CD4-positive, alpha-beta T cell (primary cell): ENCODE results near the gene GPD1L. TPM values are rescaled to one million over a fixed set of nuclear protein-coding genes. Genes with fewer than 3 reads are reported as not detected.
"Not testable (repeated sequence)": the region's sequence is repeated elsewhere in the genome, so short reads cannot be mapped to it uniquely, and the experiment has no call there.

ENCODE experiments used
- ATAC-seq: fragments of 200-7000 bp; cut with Tn5 transposase; one replicate; pipeline ENCODE4 v1.10.0; 2022; ENCODE audit warnings: mild to moderate bottlenecking; ENCODE audit not compliant: poor library complexity
- CTCF ChIA-PET: fragments of 350-600 bp; sonication (Branson Sonifier 250); formaldehyde crosslinking; loops from one replicate; lab custom pipeline; 2021; ENCODE audit warnings: antibody characterized with exemption, inconsistent platforms; lab: Charles Lee
- POLR2A ChIA-PET: fragments of 350-600 bp; sonication (Branson Sonifier 250); formaldehyde crosslinking; loops from one replicate; lab custom pipeline; 2021; ENCODE audit warnings: antibody characterized with exemption, inconsistent platforms; lab: Charles Lee
- DNase-seq, 14 experiments: peaks; one replicate each; pipeline ENCODE4 v3.0.0-alpha.2; 2013 to 2020; ENCODE audit warnings: mixed read lengths in 2 of 14
- H3K27ac ChIP-seq, 2 donors: one replicate each; pipeline versions ENCODE4 v1.5.1 to v1.7.0; 2013; ENCODE audit warnings: low read length in 2 of 2, low read depth in 1 of 2, mild to moderate bottlenecking in 1 of 2
- H3K27me3 ChIP-seq, 2 experiments: 1 replicate in 1 of 2; 2 replicates in 1 of 2; pipeline versions ENCODE4 v1.6.1 to v1.7.0; 2013; ENCODE audit warnings: low read length in 2 of 2, control low read depth in 1 of 2, mild to moderate bottlenecking in 1 of 2, moderate library complexity in 1 of 2; ENCODE audit not compliant: insufficient read depth in 2 of 2, control insufficient read depth in 1 of 2
- H3K36me3 ChIP-seq: one replicate; pipeline ENCODE4 v1.6.1; 2013; ENCODE audit warnings: low read length, control low read depth; ENCODE audit not compliant: insufficient read depth
- H3K4me1 ChIP-seq: one replicate; pipeline ENCODE4 v1.6.1; 2013; ENCODE audit warnings: low read length, control low read depth; ENCODE audit not compliant: insufficient read depth
- H3K4me3 ChIP-seq: one replicate; pipeline ENCODE4 v1.5.1; 2013; ENCODE audit warnings: mild to moderate bottlenecking, low read length, moderate library complexity
- H3K9me3 ChIP-seq, 2 experiments: 1 replicate in 1 of 2; 2 replicates in 1 of 2; pipeline versions ENCODE4 v1.6.1 to v1.7.0; 2013; ENCODE audit warnings: low read length in 2 of 2, mild to moderate bottlenecking in 2 of 2, control low read depth in 1 of 2, moderate library complexity in 1 of 2; ENCODE audit not compliant: control insufficient read depth in 1 of 2, insufficient read depth in 1 of 2
- H3K27ac Mint-ChIP-seq: one replicate; pipeline ENCODE4 v1.8.0; 2020; ENCODE audit warnings: mixed read lengths
- H3K27me3 Mint-ChIP-seq: one replicate; pipeline ENCODE4 v1.8.0; 2021; ENCODE audit warnings: mixed read lengths
- H3K36me3 Mint-ChIP-seq: one replicate; pipeline ENCODE4 v1.8.0; 2021; ENCODE audit warnings: low read depth, mixed read lengths
- H3K4me1 Mint-ChIP-seq: one replicate; pipeline ENCODE4 v1.8.0; 2021; ENCODE audit warnings: low read depth, mixed read lengths
- H3K4me3 Mint-ChIP-seq: one replicate; pipeline ENCODE4 v1.8.0; 2020; ENCODE audit warnings: mild to moderate bottlenecking, mixed read lengths
- H3K9me3 Mint-ChIP-seq: one replicate; pipeline ENCODE4 v1.8.0; 2020; ENCODE audit warnings: mixed read lengths
- CTCF ChIP-seq: fragments of 200-600 bp; IDR thresholded peaks from one replicate; pipeline ENCODE4 v1.8.0; 2022; ENCODE audit warnings: antibody characterized with exemption, mild to moderate bottlenecking
- intact Hi-C, 2 experiments: fragments of 100-400 bp; cut with DNase I in 1 of 2; cut with micrococcal nuclease in 1 of 2; formaldehyde crosslinking; loops; one replicate each; pipeline versions ENCODE4 v1.15.1 to v1.9.0; 2023 to 2025; cut with DNase I, micrococcal nuclease
- total RNA-seq, 174 experiments: library from RNA in 2 of 174; stranded (reverse) in 2 of 174; gene quantifications; one replicate each; pipeline ENCODE4 v1.2.3 and lab custom pipeline; 2021 to 2026

GPD1L gene
- total RNA-seq, 2 experiments from 2014 or later, result 15.3 to 16.0 TPM

- no peak for DNase-seq
- Histone ChIP-seq H3K9me3 (peaks cover 13 to 14% of the 10 kb centered on the region in 2 experiments), H3K4me1 (peaks cover 31% of the 10 kb centered on the region), H3K27me3 (no peaks in the 10 kb centered on the region), H3K27ac (peak overlapping the region in 1 of 2 donors; percentile 29), H3K36me3 (no peaks in the 10 kb centered on the region), H3K4me3 (peak overlapping the region; percentile 42)
- peak overlapping the region; percentile 66 for H3K27ac Mint-ChIP-seq
- peak overlapping the region; percentile 97 for H3K4me3 Mint-ChIP-seq
- H3K9me3 Mint-ChIP-seq, result peaks cover 5% of the 10 kb centered on the region
- ChIA-PET POLR2A (interaction anchor here (0.5 to 1.5 kb wide), 7 partner anchors 9 to 1492 kb away, joined by 3 to 28 read pairs (median 4); partner anchors contain the start of gene STT3B), CTCF (interaction anchor here (0.6 to 1.9 kb wide), 4 partner anchors 9 to 526 kb away, joined by 3 to 5 read pairs (median 4); no protein-coding TSS in a partner anchor)
- intact Hi-C loops, result loop anchor here (5.0 kb wide), 4 partner anchors 37 to 577 kb away; partner anchors contain the start of genes DYNC1LI1 (in 1 of the 2) and STT3B (in 1 of the 2)
- peaks cover 31% of the 10 kb centered on the region for H3K4me1 Mint-ChIP-seq
- peaks cover 15% of the 10 kb centered on the region for H3K36me3 Mint-ChIP-seq
- H3K27me3 Mint-ChIP-seq, result no peaks in the 10 kb centered on the region
- ATAC-seq, result no peak
- no peak for TF ChIP-seq CTCF
Measured at GRCh38 chr3:32105291-32106131, 909 bp upstream of the GPD1L start.

GRCh38 chr3:32106929-32107362 lies 526 bp downstream of the GPD1L start:
- H3K36me3 ChIP-seq, result no peaks in the 10 kb centered on the region
- peaks cover 39% of the 10 kb centered on the region for H3K4me1 Mint-ChIP-seq
- peaks cover 15% of the 10 kb centered on the region for H3K36me3 Mint-ChIP-seq
- ATAC-seq (no peak), DNase-seq (peak in 2 of 14 experiments; percentile 2 to 5)
- H3K27me3 ChIP-seq, result no peaks in the 10 kb centered on the region
- no peaks in the 10 kb centered on the region for H3K27me3 Mint-ChIP-seq
- H3K4me3 ChIP-seq, result peak overlapping the region; percentile 80
- H3K27ac Mint-ChIP-seq, result peak overlapping the region; percentile 58
- peak overlapping the region; percentile 97 for H3K4me3 Mint-ChIP-seq
- H3K4me1 ChIP-seq, result peaks cover 44% of the 10 kb centered on the region
- H3K9me3 ChIP-seq, result peaks cover 6 to 10% of the 10 kb centered on the region in 2 experiments
- TF ChIP-seq CTCF, result no peak
- ChIA-PET POLR2A (interaction anchor here (0.9 to 1.5 kb wide), 5 partner anchors 8 to 880 kb away, joined by 3 to 28 read pairs (median 3); no protein-coding TSS in a partner anchor), CTCF (interaction anchor here (1.0 kb wide), 1 partner anchor 37 kb away, joined by 3 read pairs; no protein-coding TSS in a partner anchor)
- intact Hi-C loops, result loop anchor here (5.0 kb wide), 4 partner anchors 35 to 575 kb away; partner anchors contain the start of genes DYNC1LI1 (in 1 of the 2) and STT3B (in 1 of the 2)
- H3K27ac ChIP-seq, result peak overlapping the region in 1 of 2 donors; percentile 21
- peaks cover under 1% of the 10 kb centered on the region for H3K9me3 Mint-ChIP-seq

GRCh38 chr3:32108224-32108623 lies 1.8 kb downstream of the GPD1L start:
- DNase-seq, H3K36me3 ChIP-seq, H3K9me3 Mint-ChIP-seq, H3K27me3 Mint-ChIP-seq, H3K27ac Mint-ChIP-seq, H3K27ac ChIP-seq, ATAC-seq, POLR2A ChIA-PET, H3K4me3 ChIP-seq, H3K27me3 ChIP-seq, H3K9me3 ChIP-seq: not testable (repeated sequence)
- H3K4me1 Mint-ChIP-seq, result peaks cover 42% of the 10 kb centered on the region
- H3K36me3 Mint-ChIP-seq, result peaks cover 15% of the 10 kb centered on the region
- H3K4me3 Mint-ChIP-seq, result peak overlapping the region; percentile 97
- peaks cover 46% of the 10 kb centered on the region for H3K4me1 ChIP-seq
- intact Hi-C loops, result loop anchor here (5.0 kb wide), 4 partner anchors 34 to 576 kb away; partner anchors contain the start of genes DYNC1LI1 (in 1 of the 2) and STT3B (in 1 of the 2)
- CTCF ChIA-PET, result interaction anchor here (0.6 kb wide), 1 partner anchor 37 kb away, joined by 3 read pairs; no protein-coding TSS in a partner anchor
